GM21786 (cell line): ENCODE data around the gene ARPC5.
"Not testable (repeated sequence)": the region's sequence is repeated elsewhere in the genome, so short reads cannot be mapped to it uniquely, and the experiment has no call there.

Source experiments
- ATAC-seq: cut with Tn5 transposase; IDR thresholded peaks from one replicate; pipeline ENCODE4 v1.9.1; 2021; ENCODE audit not compliant: unreplicated experiment

The ARPC5 gene

DNA sequence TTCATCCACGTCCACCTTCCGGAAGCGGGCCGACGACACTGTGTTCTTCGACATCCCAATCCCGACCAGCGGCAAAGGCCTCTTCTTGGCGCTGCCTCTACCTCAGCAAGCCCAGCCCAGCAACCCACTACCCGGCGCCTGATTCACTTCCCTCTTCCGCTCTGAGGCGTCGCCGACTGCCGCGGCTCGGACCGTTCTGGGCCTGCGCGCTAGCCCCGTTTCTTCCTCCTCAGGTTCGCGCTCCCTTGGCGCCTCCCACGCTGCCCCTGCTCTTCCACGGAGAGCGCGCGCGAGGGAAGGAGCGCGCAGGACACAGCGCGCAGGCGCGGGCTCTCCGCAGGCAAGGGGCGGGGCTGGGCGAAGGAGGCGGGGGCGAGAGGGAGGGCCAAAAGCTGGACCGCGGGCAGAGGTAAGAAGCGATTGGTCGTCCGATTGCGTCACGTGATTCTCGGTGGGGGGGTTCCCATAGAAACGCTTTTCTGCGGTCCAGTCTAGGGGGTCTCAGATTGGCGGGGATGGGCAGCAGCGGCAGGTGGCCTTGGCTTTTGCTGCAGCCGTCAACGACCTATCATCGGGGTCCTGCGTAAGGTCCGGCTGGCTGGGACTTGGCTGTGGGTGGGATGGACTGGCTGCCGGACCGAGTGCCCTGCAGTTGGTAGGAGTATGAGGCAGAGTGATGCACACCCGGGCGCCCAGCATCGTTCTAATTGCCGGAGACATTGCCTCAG, at the start of gene ARPC5:
Gene ARPC5, minus strand, starts transcription at position 178 of the 728 bp plus-strand sequence. Its CDS starts 124 bp downstream, at position 54.
- peak; percentile 82 for ATAC-seq

DNA sequence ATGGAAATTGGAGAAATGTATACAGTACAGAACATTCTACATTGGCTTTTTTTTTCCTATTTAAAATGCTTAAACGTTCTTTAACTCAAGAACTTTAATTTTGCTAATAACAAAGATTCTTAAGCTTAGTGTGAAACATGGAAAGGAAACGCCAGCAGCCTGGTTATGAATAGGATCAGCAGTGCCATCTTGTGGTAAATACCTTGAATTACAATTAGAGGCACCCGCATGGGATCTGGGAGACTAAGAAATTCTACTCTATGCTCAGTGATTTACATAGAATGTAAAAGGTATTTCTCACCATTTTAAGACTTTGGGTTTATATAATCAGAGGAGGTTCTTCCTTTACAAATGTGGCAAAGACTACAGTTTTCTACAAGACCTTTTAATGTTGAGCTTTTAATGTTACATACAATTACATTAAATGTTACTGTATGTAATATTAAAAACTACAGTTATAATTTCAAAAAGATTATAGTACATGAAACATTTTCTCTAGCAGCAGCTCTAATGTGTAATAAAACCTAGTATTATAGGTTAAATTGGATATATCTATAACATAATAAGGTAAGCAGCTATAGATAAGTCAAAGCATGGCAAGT, 49.6 kb upstream of the ARPC5 start:
- no peak for ATAC-seq

- ATAC-seq = not testable (repeated sequence)
Measured at GRCh38 chr1:183679363-183679762, 43.8 kb upstream of the ARPC5 start.

DNA sequence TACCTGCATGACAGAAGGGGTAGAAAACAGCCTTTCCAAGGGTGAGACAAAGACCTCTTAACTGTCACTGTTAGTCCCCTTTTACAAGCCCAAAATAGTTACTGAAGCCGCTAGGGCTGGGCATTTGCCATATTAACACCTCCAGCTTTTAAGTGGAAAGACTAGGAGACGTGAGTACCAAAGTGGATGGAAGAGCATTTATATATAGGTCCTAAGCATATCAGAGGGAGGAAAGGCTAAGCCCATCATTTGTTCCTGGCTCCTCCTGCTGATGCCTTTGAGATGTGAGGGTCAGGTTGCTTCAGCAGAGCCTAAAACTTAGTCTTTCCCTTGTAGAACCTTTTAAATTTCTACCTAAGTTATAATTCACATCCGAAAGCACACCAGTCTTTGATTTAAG, 43.2 kb upstream of the ARPC5 start:
- no peak for ATAC-seq

GRCh38 chr1:183676586-183677189, 41.1 kb upstream of the ARPC5 start:
- ATAC-seq = no peak

GRCh38 chr1:183675883-183676585, 40.5 kb upstream of the ARPC5 start:
- ATAC-seq = no peak

GRCh38 chr1:183675381-183675780, 39.8 kb upstream of the ARPC5 start:
- no peak for ATAC-seq

DNA sequence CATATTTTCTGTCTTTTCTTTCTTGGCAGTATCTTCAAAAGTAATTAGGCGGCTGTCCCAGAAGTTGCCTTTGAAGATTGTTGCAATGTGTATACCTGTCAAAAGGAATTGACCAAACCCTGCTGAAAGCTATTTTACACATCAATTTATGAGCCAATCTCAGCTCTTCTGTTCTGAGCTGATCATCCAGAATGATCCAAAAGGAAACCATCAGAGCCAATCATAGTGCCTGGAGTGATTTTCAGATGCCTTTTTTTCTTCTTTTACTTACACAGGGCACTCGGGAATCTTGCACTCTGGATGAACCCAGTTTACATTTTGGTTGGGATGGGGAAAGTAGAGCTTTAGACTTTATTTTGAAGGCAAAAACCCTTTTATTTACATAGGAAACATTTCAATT, 39.3 kb upstream of the ARPC5 start:
- ATAC-seq = no peak

DNA sequence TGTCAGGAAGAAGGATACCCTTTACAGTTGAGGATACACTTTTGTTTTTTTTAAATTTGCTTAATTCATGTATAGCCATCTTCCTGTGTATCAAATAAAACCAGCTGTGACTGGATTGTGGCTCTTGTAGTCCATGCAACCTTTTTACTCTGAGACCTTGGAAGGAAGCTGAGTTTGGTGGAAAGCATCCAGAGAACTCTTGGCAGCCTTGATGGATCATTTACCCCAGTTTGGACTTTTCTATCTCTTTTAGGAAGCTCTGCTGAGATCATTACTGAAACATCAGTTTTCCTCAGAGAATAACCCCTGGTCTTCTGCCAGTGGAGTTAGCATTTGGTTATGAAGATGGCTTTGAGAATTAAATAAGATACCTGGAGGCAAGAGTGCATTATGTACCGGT, 38.8 kb upstream of the ARPC5 start:
- ATAC-seq = no peak

DNA sequence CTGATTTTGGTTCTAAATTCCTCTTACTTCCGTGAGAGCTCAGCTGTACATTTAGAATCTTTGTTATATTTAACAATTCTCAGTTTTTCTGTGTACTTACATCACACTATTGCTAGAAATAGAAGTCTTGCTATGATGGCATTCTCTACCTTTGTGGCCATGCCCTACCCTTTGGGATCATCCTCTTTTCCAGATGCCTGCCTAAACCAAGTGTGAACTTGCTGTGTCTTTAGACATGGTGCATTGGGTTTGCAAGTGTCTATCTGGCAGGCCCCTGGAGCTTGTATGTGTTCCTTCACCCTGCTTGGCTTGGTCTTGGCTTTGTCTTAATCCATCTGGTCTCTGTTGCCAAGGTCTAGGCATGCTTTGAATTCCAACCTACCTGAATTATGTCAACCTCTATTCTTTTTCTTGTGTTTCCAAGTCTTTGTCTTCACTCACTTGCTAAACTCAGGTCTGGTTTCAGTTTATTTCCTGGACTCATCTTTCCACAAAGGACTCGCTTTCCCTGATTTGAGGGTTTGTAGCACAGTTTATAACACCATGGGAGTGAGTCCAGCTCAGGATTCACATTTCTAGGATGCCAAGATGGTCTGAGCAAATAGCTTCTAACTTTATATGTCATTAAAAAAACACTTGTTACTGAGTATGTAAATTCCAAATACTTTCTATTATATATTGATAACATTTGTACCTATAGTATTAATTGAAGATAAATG, 38.2 kb upstream of the ARPC5 start:
- no peak for ATAC-seq

DNA sequence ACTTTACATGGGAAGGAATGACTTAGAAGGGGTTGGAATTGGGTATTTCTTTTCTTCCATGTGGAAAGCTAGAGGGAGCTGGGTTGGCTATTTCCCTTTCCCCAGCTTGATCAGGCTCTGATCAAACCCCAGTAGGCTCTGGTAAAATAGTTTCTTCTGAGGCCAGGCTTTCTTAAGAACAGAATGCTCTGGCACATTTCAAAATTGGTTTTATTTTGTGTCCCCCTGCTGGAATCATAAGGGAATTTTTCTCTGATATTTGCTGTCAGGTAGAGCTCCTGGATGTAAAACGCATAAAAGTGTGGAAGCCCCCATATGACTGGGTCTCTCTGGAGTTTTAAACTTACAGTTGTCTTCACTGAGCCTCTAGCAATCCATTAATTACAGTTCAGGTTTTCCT, 34.6 kb upstream of the ARPC5 start:
- ATAC-seq = no peak

DNA sequence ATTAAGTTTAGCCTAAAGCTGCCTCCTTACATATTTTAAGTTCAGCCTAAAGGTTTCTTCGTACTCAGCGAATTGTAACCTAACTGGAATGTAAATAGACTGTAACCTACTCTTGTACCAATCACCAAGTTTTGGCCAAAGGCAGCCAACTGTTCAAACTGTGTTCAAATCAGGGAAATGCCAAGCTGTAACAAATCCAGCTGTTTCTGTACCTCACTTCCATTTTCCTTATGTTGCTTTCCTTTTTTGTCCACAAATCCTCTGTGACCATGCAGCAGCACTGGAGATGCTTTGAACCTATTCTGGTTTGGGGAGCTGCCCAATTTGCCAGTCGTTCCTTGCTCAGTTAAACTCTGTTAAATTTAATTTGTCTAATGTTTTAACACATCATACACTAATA, 20.8 kb upstream of the ARPC5 start:
- ATAC-seq = no peak

DNA sequence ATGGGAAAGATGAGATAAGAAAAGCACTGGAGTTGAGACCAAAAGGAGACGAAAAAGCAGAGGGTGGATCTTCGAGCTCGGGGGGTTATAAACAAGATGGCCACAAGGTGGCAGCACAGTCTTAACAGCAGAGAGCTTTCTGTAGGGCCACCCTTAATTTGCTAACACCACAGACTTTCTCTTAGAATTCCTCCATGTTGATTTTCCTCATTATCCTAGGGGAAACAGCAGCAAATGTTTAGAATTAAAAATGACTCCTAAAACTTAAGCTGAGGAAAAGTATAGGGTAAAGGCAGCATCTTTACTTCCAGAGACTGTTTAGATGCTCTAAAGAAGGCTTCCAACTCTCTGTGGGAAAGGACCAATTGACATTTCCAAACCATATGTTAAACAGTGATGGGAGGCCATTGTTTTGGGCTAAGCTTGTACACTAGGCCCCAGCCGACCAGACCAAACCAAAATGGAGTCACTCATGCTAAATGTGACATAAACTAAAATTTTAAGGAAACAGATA, 20.0 kb upstream of the ARPC5 start:
- ATAC-seq = peak; percentile 58

DNA sequence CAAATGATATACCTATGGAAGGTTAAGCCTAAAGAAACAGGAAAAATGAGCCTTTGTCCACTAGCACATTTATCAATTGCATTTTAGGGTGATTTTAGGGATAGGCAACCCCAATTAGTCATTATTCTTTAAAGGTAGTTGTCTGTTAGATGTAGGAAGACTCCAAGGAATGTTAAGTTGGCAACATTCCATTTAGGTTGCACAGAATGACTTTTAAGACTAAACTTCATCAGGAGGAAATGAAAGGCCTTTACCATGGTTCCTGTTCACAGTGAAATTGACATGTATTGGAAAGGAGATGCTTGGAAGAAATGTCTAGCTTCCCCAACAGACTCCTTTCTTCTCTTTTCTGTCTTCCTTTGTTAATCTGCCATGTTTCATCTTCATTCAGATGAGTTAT, 19.1 kb upstream of the ARPC5 start:
- no peak for ATAC-seq

- ATAC-seq = peak; percentile 41
Measured at GRCh38 chr1:183653876-183654451, 18.4 kb upstream of the ARPC5 start.

GRCh38 chr1:183653462-183653794, 17.8 kb upstream of the ARPC5 start:
- ATAC-seq = no peak

DNA sequence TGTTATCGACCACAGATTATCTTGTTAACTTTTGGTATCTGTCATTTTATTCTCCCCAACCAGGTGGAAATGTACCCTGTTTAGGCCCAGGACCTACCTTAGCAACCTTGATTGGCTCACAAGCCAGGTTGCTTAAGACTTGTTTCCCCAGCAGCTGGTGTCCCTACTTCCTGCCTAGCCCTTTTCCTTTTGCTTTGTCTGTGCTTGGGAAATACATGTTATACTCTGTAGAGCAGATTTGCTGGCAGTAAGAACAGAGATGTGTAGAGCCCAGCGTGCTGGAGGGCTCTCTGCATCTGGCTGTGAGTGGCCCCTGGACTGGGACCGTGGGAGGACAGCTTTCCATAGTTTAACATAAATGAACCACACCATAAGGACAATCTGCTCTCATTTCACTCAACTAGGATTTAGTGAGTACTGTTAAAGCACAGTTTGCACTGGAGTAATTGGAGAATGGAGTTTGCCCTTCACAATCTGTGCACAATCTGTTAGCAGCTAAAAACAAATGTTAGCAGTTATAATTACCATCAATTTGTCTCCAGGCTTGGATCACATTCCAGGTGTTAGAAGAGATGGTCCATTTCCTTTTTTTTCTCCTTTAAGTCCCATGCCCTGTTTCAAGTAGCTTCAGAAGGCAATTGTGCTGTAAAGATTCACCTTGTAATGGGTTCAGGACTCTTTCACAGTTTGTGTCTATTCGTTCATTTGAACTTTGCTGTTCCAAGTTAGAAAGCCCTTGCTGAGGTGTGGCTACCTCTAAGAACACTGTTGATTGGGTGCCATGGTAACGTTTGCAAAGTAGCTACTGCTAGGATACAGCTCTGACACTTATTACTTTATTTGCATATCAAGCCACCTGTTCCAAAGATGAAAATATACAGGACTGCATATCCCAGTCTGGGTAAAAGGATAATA, 17.2 kb upstream of the ARPC5 start, which contains the start of gene APOBEC4:
Gene APOBEC4, minus strand, starts transcription at position 770 of the 915 bp plus-strand sequence. CDS start 4,535 bp downstream, outside the sequence.
- ATAC-seq = no peak

DNA sequence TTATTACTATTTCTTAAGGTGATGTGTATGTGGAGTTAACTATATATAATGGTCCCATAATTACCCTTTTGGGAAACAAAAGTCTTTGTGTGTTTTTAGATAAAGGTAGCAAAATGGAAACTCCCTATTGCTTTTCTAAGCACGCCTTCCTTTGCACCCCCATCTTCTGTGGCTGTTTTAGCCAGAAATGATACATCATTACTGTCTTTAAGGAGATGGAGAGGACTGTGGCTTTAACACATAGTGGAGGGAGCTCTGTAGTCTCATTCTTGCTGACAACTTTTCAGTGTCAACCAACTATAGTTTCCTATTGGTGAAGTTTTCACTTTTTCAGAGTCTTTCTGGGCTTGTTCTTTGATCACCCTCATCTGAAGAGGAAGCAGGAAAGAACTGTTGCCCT, 16.5 kb upstream of the ARPC5 start:
- no peak for ATAC-seq

DNA sequence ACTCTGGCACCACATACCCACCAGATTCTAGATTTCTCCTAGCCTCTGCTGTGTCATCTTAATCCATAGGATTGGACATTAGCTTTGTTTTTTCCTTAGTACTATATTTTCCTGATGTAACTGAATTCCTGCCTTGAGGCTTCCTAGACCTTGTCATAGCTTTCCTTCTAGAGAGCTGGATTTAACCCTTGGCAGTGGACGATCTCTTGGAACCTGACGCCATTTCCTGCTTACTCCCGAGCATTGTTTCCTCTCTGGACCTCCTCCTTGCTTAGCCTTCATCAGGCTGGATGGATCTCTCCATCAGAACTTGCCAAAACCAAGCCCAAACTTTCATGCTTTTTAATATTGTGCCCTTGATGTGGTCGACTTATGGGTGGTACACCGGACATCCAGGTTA, 16.0 kb upstream of the ARPC5 start:
- no peak for ATAC-seq
